ENCODE results near the gene FNBP1L.
A peak's percentile ranks its signal among the peaks of the same experiment; 100 is the strongest.

Gene FNBP1L

DNA sequence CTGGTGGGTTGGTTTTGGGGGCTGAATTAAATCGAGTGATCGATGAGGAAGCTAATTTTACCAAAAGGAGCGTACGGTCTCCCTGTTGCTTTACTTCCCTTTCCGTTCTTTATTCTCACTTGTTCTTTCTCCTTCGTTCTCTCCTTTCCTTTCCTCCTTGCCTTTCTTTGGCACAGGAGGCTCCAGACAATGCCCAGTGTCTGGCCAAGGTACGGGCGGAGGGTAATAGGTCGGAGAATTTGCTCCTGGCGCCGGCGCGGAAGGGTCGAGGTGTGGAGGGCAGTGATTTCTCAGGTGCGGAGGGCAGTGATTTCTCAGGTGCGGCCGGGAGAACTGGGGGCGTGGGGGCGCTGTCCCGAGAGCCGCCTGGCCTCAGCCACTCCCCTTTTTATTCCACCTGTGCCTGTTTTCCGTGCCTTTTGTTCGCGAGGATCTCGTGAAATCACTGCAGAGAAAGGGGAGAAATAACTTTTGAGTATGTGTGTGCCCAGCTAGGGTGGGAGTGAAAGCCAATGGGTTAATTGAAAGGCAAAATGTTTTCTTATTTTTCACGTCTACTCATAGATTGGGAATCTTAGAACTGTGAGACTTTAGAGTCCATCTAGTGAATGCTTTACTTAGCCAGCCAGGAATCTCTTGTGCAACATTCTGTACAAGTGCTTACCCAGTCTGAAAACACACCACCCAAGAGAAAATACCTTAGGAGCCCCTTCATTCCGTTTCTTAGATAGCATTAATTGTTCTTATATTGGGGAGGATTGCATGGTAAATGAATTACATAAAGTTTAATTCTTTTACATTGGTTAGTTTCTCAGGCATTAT is 1.3 kb downstream of the FNBP1L start:
- Histone ChIP-seq H2AFZ (ENCODE audit: low read length) (no peak overlapping the region), H3K36me3 (ENCODE audit: insufficient read depth, low read length) (no peaks in the 10 kb centered on the region), H3K79me2 (ENCODE audit: insufficient read depth, low read length) (no peaks in the 10 kb centered on the region), H3F3A (ENCODE audit: insufficient read depth, low read length) (no peaks in the 10 kb centered on the region), H3K9ac (ENCODE audit: low read length) (no peak overlapping the region; the same call in 1 of the 2 replicates), H3K27ac (ENCODE audit: low read depth, low read length, poor library complexity, severe bottlenecking) (no peak overlapping the region), H3K4me2 (ENCODE audit: low read length) (peak overlapping the region; percentile 90), H4K20me1 (ENCODE audit: insufficient read depth, low read length) (no peaks in the 10 kb centered on the region), H3K9me2 (ENCODE audit: low read depth, low read length) (no peaks in the 10 kb centered on the region), H3K4me1 (ENCODE audit: insufficient read depth, low read length, severe bottlenecking) (peaks cover 13% of the 10 kb centered on the region), H3K27me3 (ENCODE audit: insufficient read depth, low read length) (peaks cover 5% of the 10 kb centered on the region; the same call in 1 of the 2 replicates), H3K9me3 (ENCODE audit: low read length) (no peaks in the 10 kb centered on the region), H3K4me3 (ENCODE audit: low read depth, low read length, poor library complexity, severe bottlenecking) (peak overlapping the region; percentile 70)
- no peak for TF ChIP-seq EZH2 (IDR thresholded peaks at IDR 0.05; ENCODE audit: borderline replicate concordance, low read length)
- TF ChIP-seq, protein P1, sequence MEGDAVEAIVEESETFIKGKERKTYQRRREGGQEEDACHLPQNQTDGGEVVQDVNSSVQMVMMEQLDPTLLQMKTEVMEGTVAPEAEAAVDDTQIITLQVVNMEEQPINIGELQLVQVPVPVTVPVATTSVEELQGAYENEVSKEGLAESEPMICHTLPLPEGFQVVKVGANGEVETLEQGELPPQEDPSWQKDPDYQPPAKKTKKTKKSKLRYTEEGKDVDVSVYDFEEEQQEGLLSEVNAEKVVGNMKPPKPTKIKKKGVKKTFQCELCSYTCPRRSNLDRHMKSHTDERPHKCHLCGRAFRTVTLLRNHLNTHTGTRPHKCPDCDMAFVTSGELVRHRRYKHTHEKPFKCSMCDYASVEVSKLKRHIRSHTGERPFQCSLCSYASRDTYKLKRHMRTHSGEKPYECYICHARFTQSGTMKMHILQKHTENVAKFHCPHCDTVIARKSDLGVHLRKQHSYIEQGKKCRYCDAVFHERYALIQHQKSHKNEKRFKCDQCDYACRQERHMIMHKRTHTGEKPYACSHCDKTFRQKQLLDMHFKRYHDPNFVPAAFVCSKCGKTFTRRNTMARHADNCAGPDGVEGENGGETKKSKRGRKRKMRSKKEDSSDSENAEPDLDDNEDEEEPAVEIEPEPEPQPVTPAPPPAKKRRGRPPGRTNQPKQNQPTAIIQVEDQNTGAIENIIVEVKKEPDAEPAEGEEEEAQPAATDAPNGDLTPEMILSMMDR (IDR thresholded peaks at IDR 0.05; ENCODE audit: low read length) = no peak

DNA sequence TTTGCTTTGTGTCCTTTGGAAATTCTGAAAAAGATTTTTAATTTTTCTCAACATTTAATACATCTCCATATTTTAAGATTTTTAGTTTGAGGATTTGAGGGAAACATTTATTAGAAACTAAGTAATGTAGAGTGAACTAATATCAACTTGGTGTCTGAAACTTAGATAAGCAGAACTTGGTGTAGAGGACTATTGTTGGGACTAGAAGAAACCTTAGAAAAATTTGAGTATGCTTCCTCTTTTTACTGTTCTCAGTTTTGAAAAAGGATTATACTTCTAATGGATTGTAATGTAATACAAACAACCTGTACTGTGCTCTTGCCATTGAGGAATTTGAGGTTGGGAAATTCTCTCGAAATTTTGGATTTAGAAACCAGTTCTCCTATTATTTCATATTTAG is 2.4 kb downstream of the FNBP1L start:
- Histone ChIP-seq H3K4me2 (ENCODE audit: low read length) (no peak overlapping the region), H2AFZ (ENCODE audit: low read length) (no peak overlapping the region), H3K4me3 (ENCODE audit: low read depth, low read length, poor library complexity, severe bottlenecking) (no peak overlapping the region), H4K20me1 (ENCODE audit: insufficient read depth, low read length) (no peaks in the 10 kb centered on the region), H3K27ac (ENCODE audit: low read depth, low read length, poor library complexity, severe bottlenecking) (no peak overlapping the region), H3K79me2 (ENCODE audit: insufficient read depth, low read length) (no peaks in the 10 kb centered on the region), H3K36me3 (ENCODE audit: insufficient read depth, low read length) (no peaks in the 10 kb centered on the region), H3K27me3 (ENCODE audit: insufficient read depth, low read length) (peaks cover 5% of the 10 kb centered on the region; the same call in 1 of the 2 replicates), H3K4me1 (ENCODE audit: insufficient read depth, low read length, severe bottlenecking) (peaks cover 13% of the 10 kb centered on the region), H3F3A (ENCODE audit: insufficient read depth, low read length) (no peaks in the 10 kb centered on the region), H3K9me3 (ENCODE audit: low read length) (no peaks in the 10 kb centered on the region), H3K9me2 (ENCODE audit: low read depth, low read length) (no peaks in the 10 kb centered on the region), H3K9ac (ENCODE audit: low read length) (no peak overlapping the region)
- TF ChIP-seq EZH2 (IDR thresholded peaks at IDR 0.05; ENCODE audit: borderline replicate concordance, low read length) = no peak
- TF ChIP-seq, protein P1 (IDR thresholded peaks at IDR 0.05; ENCODE audit: low read length) = no peak

DNA sequence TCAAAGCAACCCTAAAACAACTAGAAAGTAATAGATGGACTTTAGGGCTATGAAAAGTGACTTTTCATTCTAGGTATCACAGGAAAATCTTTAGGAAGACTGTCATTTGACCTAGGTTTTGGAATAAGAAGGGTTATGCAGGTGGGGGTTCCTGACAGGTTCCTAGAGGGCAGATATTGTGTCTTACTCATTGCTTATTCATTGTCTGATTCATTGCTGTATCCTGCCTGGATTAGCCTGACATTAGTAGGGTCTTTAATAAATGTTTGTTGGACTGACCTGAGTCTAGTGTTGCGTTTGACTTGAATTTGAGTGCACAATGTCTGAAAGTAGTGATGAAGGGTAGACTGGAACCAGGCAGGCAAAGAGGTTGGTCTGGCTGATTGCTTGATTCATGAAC is 6.0 kb downstream of the FNBP1L start:
- H3K36me3 ChIP-seq (ENCODE audit: insufficient read depth, low read length) = no peaks in the 10 kb centered on the region
- H3K4me3 ChIP-seq (ENCODE audit: low read depth, low read length, poor library complexity, severe bottlenecking) = no peak overlapping the region
- no peaks in the 10 kb centered on the region for H3K79me2 ChIP-seq (ENCODE audit: insufficient read depth, low read length)
- no peak overlapping the region for H2AFZ ChIP-seq (ENCODE audit: low read length)
- no peak overlapping the region for H3K4me2 ChIP-seq (ENCODE audit: low read length)
- no peak overlapping the region for H3K27ac ChIP-seq (ENCODE audit: low read depth, low read length, poor library complexity, severe bottlenecking)
- peaks cover 5% of the 10 kb centered on the region; the same call in 1 of the 2 replicates for H3K27me3 ChIP-seq (ENCODE audit: insufficient read depth, low read length)
- H3K9me2 ChIP-seq (ENCODE audit: low read depth, low read length) = no peaks in the 10 kb centered on the region
- H3F3A ChIP-seq (ENCODE audit: insufficient read depth, low read length) = no peaks in the 10 kb centered on the region
- H3K9ac ChIP-seq (ENCODE audit: low read length) = no peak overlapping the region
- no peaks in the 10 kb centered on the region for H3K9me3 ChIP-seq (ENCODE audit: low read length)
- peaks cover 4% of the 10 kb centered on the region for H3K4me1 ChIP-seq (ENCODE audit: insufficient read depth, low read length, severe bottlenecking)
- TF ChIP-seq, protein P1 (IDR thresholded peaks at IDR 0.05; ENCODE audit: low read length) = no peak
- TF ChIP-seq EZH2 (IDR thresholded peaks at IDR 0.05; ENCODE audit: borderline replicate concordance, low read length) = no peak
- H4K20me1 ChIP-seq (ENCODE audit: insufficient read depth, low read length) = no peaks in the 10 kb centered on the region
